ENCODE data around the gene GABPA. TPM values are rescaled to one million over a fixed set of nuclear protein-coding genes. Genes with fewer than 3 reads are reported as not detected.

GABPA gene
- total and polyA plus RNA-seq, 2 of the 13 experiments (the other 11 are each of a cell fraction or from before 2014, with no cell fraction given): 7.4 to 13.2 TPM

DNA sequence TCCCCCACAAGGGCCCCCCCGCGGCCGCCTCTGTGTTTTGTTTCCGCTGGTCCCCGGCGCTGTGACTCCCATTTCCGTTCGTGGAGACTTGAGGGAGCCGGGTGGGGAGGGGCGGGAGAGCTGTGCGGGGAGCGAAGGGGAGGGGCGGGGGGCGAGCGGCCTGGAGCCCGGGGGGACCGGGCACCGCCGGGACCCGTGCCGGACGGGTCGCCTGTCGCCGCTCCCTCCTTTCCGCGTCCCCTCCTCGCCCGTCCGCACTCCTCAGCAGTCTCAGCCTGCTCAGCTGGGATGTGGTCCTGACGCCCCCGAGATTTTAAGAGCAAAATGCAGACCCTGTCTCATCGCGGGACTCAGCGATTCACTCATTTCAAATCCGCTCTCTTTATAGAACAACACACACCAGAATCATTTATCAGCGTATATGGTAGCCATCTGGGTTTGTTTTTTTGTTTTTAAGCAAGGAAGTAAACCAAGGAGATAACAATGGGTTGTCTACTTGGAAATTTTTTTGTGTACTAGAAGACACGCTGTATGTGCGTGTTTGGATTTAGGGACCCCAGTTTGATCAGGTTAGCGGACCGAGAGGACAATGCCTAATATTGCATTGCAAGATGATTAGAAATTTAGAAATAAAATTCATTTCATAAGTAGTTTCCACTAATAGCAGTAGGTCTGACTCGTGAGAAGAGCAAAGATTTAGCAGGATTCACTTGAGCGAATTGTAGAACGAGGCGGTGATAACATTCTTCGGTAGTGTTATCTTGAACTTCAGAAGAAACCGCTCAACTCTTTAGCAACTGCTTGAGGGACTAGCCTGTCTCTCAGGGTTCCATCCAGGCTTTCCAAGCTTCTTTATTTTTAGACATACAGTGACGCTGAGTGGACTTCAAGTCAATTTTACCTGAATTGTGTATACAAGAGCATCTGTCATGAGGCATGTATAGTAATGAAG is 1.1 kb downstream of the GABPA start:
- H3K9ac ChIP-seq (ENCODE audit: insufficient read depth, low read depth, low read length): peak overlapping the region; percentile 100
- CTCF ChIA-PET (ENCODE audit: low intra/inter-chr PET ratio, low total read pairs): interaction anchor here (1.6 kb wide), 1 partner anchor 66 kb away, joined by 5 read pairs; no protein-coding TSS in a partner anchor
- intact Hi-C loops (cut with micrococcal nuclease; ENCODE audit: unreplicated experiment) (loop anchor here (1.0 to 2.0 kb wide), 2 partner anchors 65 to 129 kb away; partner anchors contain the start of gene MRPL39), in situ Hi-C loops (cut with HindIII; ENCODE audit: extremely low pct_ligation_motif_present, low pct_unique_long_range_greater_than_20kb) (no loop called here)
- peak overlapping the region; percentile 74 for H2AFZ ChIP-seq (ENCODE audit: low read length)
- H3K4me1 ChIP-seq (ENCODE audit: insufficient read depth, low read length): peaks cover 32% of the 10 kb centered on the region
- peaks cover 68% of the 10 kb centered on the region for H3K79me2 ChIP-seq (ENCODE audit: insufficient read depth, low read length)
- H3K4me2 ChIP-seq (ENCODE audit: low read depth, low read length): peak overlapping the region; percentile 81
- FAIRE-seq (no peak), ATAC-seq (peak; percentile 74), DNase-seq (ENCODE audit: low spot score) (peak; percentile 80)
- POLR2A ChIA-PET: interaction anchor here (1.4 to 2.2 kb wide), 2 partner anchors 127 to 130 kb away, joined by 6 to 9 read pairs; no protein-coding TSS in a partner anchor
- H3K9me3 ChIP-seq (ENCODE audit: low read length): no peaks in the 10 kb centered on the region
- peak overlapping the region; percentile 100 for H3K27ac ChIP-seq (ENCODE audit: extremely low read length, insufficient read depth, low read length)
- WGBS (ENCODE audit: low lambda C conversion rate): 1% methylated on average over 19 of the region's 48 CpGs
- H3K27me3 ChIP-seq (ENCODE audit: control insufficient read depth in 1 of 2, insufficient read depth in 2 of 2, low read length in 2 of 2): no peaks in the 10 kb centered on the region; a peak in 1 of 5 replicates
- BruUV-seq (replicated peaks): TSS peak; percentile 56
- H3K4me3 ChIP-seq (replicated peaks in 1 of 3; ENCODE audit: insufficient read depth in 1 of 3, low read depth in 2 of 3, low read length in 3 of 3): peak overlapping the region; percentile 72 to 100 (median 96)
- peaks cover 2 to 5% of the 10 kb centered on the region in 2 experiments; a peak in 1 of 5 replicates for H3K36me3 ChIP-seq (replicated peaks in 1 of 2; ENCODE audit: control insufficient read depth in 1 of 2, insufficient read depth in 2 of 2, low read length in 2 of 2)
- peaks cover 16% of the 10 kb centered on the region; the same call in 1 of the 2 replicates for H4K20me1 ChIP-seq (ENCODE audit: insufficient read depth, low read length)
- TF ChIP-seq, protein P1, sequence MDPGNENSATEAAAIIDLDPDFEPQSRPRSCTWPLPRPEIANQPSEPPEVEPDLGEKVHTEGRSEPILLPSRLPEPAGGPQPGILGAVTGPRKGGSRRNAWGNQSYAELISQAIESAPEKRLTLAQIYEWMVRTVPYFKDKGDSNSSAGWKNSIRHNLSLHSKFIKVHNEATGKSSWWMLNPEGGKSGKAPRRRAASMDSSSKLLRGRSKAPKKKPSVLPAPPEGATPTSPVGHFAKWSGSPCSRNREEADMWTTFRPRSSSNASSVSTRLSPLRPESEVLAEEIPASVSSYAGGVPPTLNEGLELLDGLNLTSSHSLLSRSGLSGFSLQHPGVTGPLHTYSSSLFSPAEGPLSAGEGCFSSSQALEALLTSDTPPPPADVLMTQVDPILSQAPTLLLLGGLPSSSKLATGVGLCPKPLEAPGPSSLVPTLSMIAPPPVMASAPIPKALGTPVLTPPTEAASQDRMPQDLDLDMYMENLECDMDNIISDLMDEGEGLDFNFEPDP (CRISPR knock-in tag; conservative IDR thresholded peaks at IDR 0.05): 0 out of 2 replicates have a peak, but pooled peaks have one; percentile 37
- TF ChIP-seq MBNL3 (CRISPR knock-in tag; conservative IDR thresholded peaks at IDR 0.05) (no peak), SIN3A (IDR thresholded peaks at IDR 0.05; ENCODE audit: borderline replicate concordance, low read depth, low read length) (0 out of 2 replicates have a peak, but pooled peaks have one; percentile 34), ZNF451 (CRISPR knock-in tag; IDR thresholded peaks at IDR 0.05) (no peak), NFIC (IDR thresholded peaks at IDR 0.05; ENCODE audit: low read length) (no peak), GABPA (IDR thresholded peaks at IDR 0.05; ENCODE audit: low read depth, low read length) (peak; percentile 72), GABPA (CRISPR knock-in tag; IDR thresholded peaks at IDR 0.05; ENCODE audit: low read depth) (no peak; the same call in 1 of the 2 replicates), FOSL2 (CRISPR knock-in tag; IDR thresholded peaks at IDR 0.05) (0 out of 2 replicates have a peak, but pooled peaks have one; percentile 3), FOXK1 (CRISPR knock-in tag; IDR thresholded peaks at IDR 0.05; ENCODE audit: borderline replicate concordance, low read depth) (peak; percentile 80; the same call in 1 of the 2 replicates), MAZ (IDR thresholded peaks at IDR 0.05; ENCODE audit: borderline replicate concordance, low read depth, low read length) (0 out of 2 replicates have a peak, but pooled peaks have one; percentile 44), MAZ (CRISPR knock-in tag; IDR thresholded peaks at IDR 0.05; ENCODE audit: low read depth) (no peak), ZNF543 (CRISPR knock-in tag; IDR thresholded peaks at IDR 0.05) (0 out of 2 replicates have a peak, but pooled peaks have one; percentile 3), ZFY (CRISPR knock-in tag; IDR thresholded peaks at IDR 0.05) (peak; percentile 35; the same call in 1 of the 2 replicates), POLR2A (IDR thresholded peaks at IDR 0.05; ENCODE audit: insufficient read depth in 1 of 2, low read depth in 2 of 2, low read length in 2 of 2) (peak; percentile 5 to 71; a peak in 3 of 4 replicates)
- TF ChIP-seq, protein P2, sequence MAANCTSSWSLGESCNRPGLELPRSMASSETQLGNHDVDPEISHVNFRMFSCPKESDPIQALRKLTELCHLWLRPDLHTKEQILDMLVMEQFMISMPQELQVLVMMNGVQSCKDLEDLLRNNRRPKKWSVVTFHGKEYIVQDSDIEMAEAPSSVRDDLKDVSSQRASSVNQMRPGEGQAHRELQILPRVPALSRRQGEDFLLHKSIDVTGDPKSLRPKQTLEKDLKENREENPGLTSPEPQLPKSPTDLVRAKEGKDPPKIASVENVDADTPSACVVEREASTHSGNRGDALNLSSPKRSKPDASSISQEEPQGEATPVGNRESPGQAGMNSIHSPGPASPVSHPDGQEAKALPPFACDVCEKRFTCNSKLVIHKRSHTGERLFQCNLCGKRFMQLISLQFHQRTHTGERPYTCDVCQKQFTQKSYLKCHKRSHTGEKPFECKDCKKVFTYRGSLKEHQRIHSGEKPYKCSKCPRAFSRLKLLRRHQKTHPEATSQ (CRISPR knock-in tag; IDR thresholded peaks at IDR 0.05; ENCODE audit: borderline replicate concordance): no peak
- TF ChIP-seq, protein P3, sequence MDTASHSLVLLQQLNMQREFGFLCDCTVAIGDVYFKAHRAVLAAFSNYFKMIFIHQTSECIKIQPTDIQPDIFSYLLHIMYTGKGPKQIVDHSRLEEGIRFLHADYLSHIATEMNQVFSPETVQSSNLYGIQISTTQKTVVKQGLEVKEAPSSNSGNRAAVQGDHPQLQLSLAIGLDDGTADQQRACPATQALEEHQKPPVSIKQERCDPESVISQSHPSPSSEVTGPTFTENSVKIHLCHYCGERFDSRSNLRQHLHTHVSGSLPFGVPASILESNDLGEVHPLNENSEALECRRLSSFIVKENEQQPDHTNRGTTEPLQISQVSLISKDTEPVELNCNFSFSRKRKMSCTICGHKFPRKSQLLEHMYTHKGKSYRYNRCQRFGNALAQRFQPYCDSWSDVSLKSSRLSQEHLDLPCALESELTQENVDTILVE (CRISPR knock-in tag; IDR thresholded peaks at IDR 0.05): peak; percentile 18
- TF ChIP-seq, protein P4, sequence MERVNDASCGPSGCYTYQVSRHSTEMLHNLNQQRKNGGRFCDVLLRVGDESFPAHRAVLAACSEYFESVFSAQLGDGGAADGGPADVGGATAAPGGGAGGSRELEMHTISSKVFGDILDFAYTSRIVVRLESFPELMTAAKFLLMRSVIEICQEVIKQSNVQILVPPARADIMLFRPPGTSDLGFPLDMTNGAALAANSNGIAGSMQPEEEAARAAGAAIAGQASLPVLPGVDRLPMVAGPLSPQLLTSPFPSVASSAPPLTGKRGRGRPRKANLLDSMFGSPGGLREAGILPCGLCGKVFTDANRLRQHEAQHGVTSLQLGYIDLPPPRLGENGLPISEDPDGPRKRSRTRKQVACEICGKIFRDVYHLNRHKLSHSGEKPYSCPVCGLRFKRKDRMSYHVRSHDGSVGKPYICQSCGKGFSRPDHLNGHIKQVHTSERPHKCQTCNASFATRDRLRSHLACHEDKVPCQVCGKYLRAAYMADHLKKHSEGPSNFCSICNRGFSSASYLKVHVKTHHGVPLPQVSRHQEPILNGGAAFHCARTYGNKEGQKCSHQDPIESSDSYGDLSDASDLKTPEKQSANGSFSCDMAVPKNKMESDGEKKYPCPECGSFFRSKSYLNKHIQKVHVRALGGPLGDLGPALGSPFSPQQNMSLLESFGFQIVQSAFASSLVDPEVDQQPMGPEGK (CRISPR knock-in tag; IDR thresholded peaks at IDR 0.05): peak; percentile 75; the same call in 1 of the 2 replicates
